Activated CD4-positive, CD25-positive, alpha-beta regulatory T cell treated with anti-CD3 and anti-CD28 coated beads, Interleukin-2, amount 50 U/mL, for 24 hours (primary cell): ENCODE measurements around the gene RARS1.

Source experiments
- ATAC-seq, 2 donors: fragments of 150-1000 bp; cut with Tn5 transposase; one replicate each; pipeline ENCODE4 v1.10.0; 2021; ENCODE audit warnings: mild to moderate bottlenecking in 1 of 2, moderate library complexity in 1 of 2

Gene RARS1

GRCh38 chr5:168562279-168562678, 76.0 kb downstream of the RARS1 start:
- ATAC-seq, result no peak

- ATAC-seq, result no peak
Observed at GRCh38 chr5:168563959-168564358, 77.7 kb downstream of the RARS1 start.

GRCh38 chr5:168568738-168569137, 82.5 kb downstream of the RARS1 start:
- ATAC-seq, result no peak
